ENCODE measurements around the gene IL1RL2. TPM values are rescaled to one million over a fixed set of nuclear protein-coding genes. Genes with fewer than 3 reads are reported as not detected.

Gene IL1RL2
- total RNA-seq, 1 donor from 2014 or later = not detected

GRCh38 chr2:102238039-102238756 is 51.4 kb downstream of the IL1RL2 start:
- intact Hi-C loops (cut with micrococcal nuclease) = no loop called here

- intact Hi-C loops (cut with micrococcal nuclease) = no loop called here
These were observed 52.0 kb downstream of the IL1RL2 start for GRCh38 chr2:102238778-102239177.

GRCh38 chr2:102239344-102239743 is 52.5 kb downstream of the IL1RL2 start:
- intact Hi-C loops (cut with micrococcal nuclease) = no loop called here

GRCh38 chr2:102240640-102241370 is 54.0 kb downstream of the IL1RL2 start:
- intact Hi-C loops (cut with micrococcal nuclease) = loop anchor here (1.0 to 5.0 kb wide), 3 partner anchors 56 to 359 kb away; no protein-coding TSS in a partner anchor

GRCh38 chr2:102241616-102242305 is 54.9 kb downstream of the IL1RL2 start:
- intact Hi-C loops (cut with micrococcal nuclease) = loop anchor here (2.0 to 5.0 kb wide), 2 partner anchors 57 to 359 kb away; no protein-coding TSS in a partner anchor

- intact Hi-C loops (cut with micrococcal nuclease) = no loop called here
These were observed 58.7 kb downstream of the IL1RL2 start for GRCh38 chr2:102245266-102246151.

- intact Hi-C loops (cut with micrococcal nuclease) = no loop called here
These were observed 63.5 kb downstream of the IL1RL2 start for GRCh38 chr2:102250278-102250821.

- intact Hi-C loops (cut with micrococcal nuclease) = loop anchor here (1.0 kb wide), 2 partner anchors 105 to 192 kb away; no protein-coding TSS in a partner anchor
These were observed 64.4 kb downstream of the IL1RL2 start for GRCh38 chr2:102251042-102251848.

- intact Hi-C loops (cut with micrococcal nuclease) = loop anchor here (1.0 kb wide), 2 partner anchors 104 to 191 kb away; no protein-coding TSS in a partner anchor
These were observed 65.0 kb downstream of the IL1RL2 start for GRCh38 chr2:102251849-102252203.

GRCh38 chr2:102252236-102252635 is 65.4 kb downstream of the IL1RL2 start:
- intact Hi-C loops (cut with micrococcal nuclease) = no loop called here

- intact Hi-C loops (cut with micrococcal nuclease) = loop anchor here (1.0 kb wide), 1 partner anchor 196 kb away; no protein-coding TSS in a partner anchor
These were observed 66.4 kb downstream of the IL1RL2 start for GRCh38 chr2:102253140-102253752.

- intact Hi-C loops (cut with micrococcal nuclease) = loop anchor here (1.0 kb wide), 1 partner anchor 196 kb away; no protein-coding TSS in a partner anchor
These were observed 66.9 kb downstream of the IL1RL2 start for GRCh38 chr2:102253753-102254150.

- intact Hi-C loops (cut with micrococcal nuclease) = no loop called here
These were observed 69.5 kb downstream of the IL1RL2 start for GRCh38 chr2:102256276-102256675.

GRCh38 chr2:102256874-102257462 is 70.1 kb downstream of the IL1RL2 start:
- intact Hi-C loops (cut with micrococcal nuclease) = no loop called here

GRCh38 chr2:102258025-102258385 is 71.2 kb downstream of the IL1RL2 start:
- intact Hi-C loops (cut with micrococcal nuclease) = loop anchor here (1.0 kb wide), 2 partner anchors 44 to 109 kb away; no protein-coding TSS in a partner anchor

GRCh38 chr2:102258386-102259074 is 71.7 kb downstream of the IL1RL2 start:
- intact Hi-C loops (cut with micrococcal nuclease) = loop anchor here (1.0 kb wide), 2 partner anchors 44 to 109 kb away; no protein-coding TSS in a partner anchor

GRCh38 chr2:102261467-102262135 is 74.8 kb downstream of the IL1RL2 start:
- intact Hi-C loops (cut with micrococcal nuclease) = no loop called here
